MM.1S (cell line): ENCODE results near the gene HEBP2.

Experiments used
- DNase-seq: peaks from one replicate; pipeline ENCODE4 v3.0.0-alpha.2; 2015
- H2AFZ ChIP-seq: fragments of 300-600 bp; sonication (generic); 2 replicates; pipeline ENCODE4 v1.6.0; 2016; ENCODE audit warnings: antibody characterized with exemption, low read length
- H3F3A ChIP-seq: fragments of 300-600 bp; sonication (generic); 2 replicates; pipeline ENCODE4 v1.6.1; 2016; ENCODE audit warnings: mild to moderate bottlenecking, antibody characterized with exemption, low read length, moderate library complexity, mixed read lengths; ENCODE audit not compliant: insufficient read depth
- H3K27ac ChIP-seq: fragments of 300-600 bp; sonication (generic); 2 replicates; pipeline ENCODE4 v1.5.1; 2016; ENCODE audit warnings: mild to moderate bottlenecking, low read length
- H3K27me3 ChIP-seq: fragments of 300-600 bp; sonication (generic); replicated peaks from 2 replicates; pipeline ENCODE4 v1.6.0; 2016; ENCODE audit warnings: low read length; ENCODE audit not compliant: insufficient read depth
- H3K36me3 ChIP-seq: fragments of 300-600 bp; sonication (generic); replicated peaks from 2 replicates; pipeline ENCODE4 v1.6.1; 2016; ENCODE audit warnings: mild to moderate bottlenecking, low read length, mixed read lengths; ENCODE audit not compliant: insufficient read depth
- H3K4me1 ChIP-seq: fragments of 300-600 bp; sonication (generic); 2 replicates; pipeline ENCODE4 v1.6.1; 2016; ENCODE audit warnings: low read length, mixed read lengths
- H3K4me2 ChIP-seq: fragments of 300-600 bp; sonication (generic); 2 replicates; pipeline ENCODE4 v1.6.0; 2016; ENCODE audit warnings: low read depth, low read length
- H3K4me3 ChIP-seq: fragments of 300-600 bp; sonication (generic); 2 replicates; pipeline ENCODE4 v1.5.1; 2016; ENCODE audit warnings: low read length, mixed read lengths
- H3K79me2 ChIP-seq: fragments of 300-600 bp; sonication (generic); 2 replicates; pipeline ENCODE4 v1.6.1; 2016; ENCODE audit warnings: mixed run types, low read length, mixed read lengths
- H3K9ac ChIP-seq: fragments of 300-600 bp; sonication (generic); 2 replicates; pipeline ENCODE4 v1.6.1; 2016; ENCODE audit warnings: low read length, mixed read lengths
- H3K9me2 ChIP-seq: fragments of 300-600 bp; sonication (generic); replicated peaks from 2 replicates; pipeline ENCODE4 v1.6.1; 2016; ENCODE audit warnings: mild to moderate bottlenecking, low read length, mixed read lengths; ENCODE audit not compliant: insufficient read depth
- H3K9me3 ChIP-seq: fragments of 300-600 bp; sonication (generic); replicated peaks from 2 replicates; pipeline ENCODE4 v1.6.1; 2016; ENCODE audit warnings: mild to moderate bottlenecking, low read length, mixed read lengths; ENCODE audit not compliant: insufficient read depth
- H4K20me1 ChIP-seq: fragments of 300-600 bp; sonication (generic); 2 replicates; pipeline ENCODE4 v1.6.1; 2016; ENCODE audit warnings: mild to moderate bottlenecking, low read length, moderate library complexity, mixed read lengths; ENCODE audit not compliant: insufficient read depth
- EZH2 ChIP-seq: fragments of 300-600 bp; sonication (generic); optimal IDR thresholded peaks from 2 replicates; pipeline ENCODE3; 2017; ENCODE audit warnings: low read depth, mild to moderate bottlenecking, antibody characterized with exemption, low read length, mixed read lengths
- EZH2phosphoT487 ChIP-seq: fragments of 300-600 bp; sonication (generic); IDR thresholded peaks from 2 replicates; pipeline ENCODE4 v1.6.1; 2018; ENCODE audit warnings: antibody characterized with exemption, low read length
- TF ChIP-seq, protein P1 (sequence below): fragments of 300-600 bp; sonication (generic); IDR thresholded peaks from 2 replicates; pipeline ENCODE4 v1.5.1; 2016; ENCODE audit warnings: antibody characterized with exemption, low read length, mixed read lengths

HEBP2 gene

DNA sequence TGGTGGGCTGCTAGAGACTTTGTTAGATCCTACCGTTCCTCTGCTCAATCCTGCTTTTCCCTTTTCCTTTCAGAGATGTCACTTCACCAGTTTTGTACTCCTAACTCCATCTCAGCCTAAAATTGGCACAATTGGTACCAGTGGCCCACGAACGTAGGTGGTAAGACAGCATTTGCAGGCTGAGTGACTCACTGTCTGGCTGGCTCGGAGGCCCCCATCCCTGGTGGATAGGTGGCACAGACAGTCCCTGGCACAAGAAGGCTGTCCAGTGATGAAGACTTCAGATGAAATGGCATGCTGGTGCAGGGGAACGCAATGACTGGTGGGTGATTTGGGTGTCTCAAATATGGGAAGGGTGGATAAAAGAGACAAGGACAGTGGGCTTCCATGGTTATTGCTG lies 11.1 kb downstream of the HEBP2 start:
- no peaks in the 10 kb centered on the region for H3K4me1 ChIP-seq
- no peak overlapping the region for H3K4me2 ChIP-seq
- H3K79me2 ChIP-seq = no peaks in the 10 kb centered on the region
- H3K9me3 ChIP-seq = no peaks in the 10 kb centered on the region
- no peak overlapping the region for H3K27ac ChIP-seq
- H3K27me3 ChIP-seq = no peaks in the 10 kb centered on the region
- H3K9me2 ChIP-seq = no peaks in the 10 kb centered on the region
- no peaks in the 10 kb centered on the region for H4K20me1 ChIP-seq
- TF ChIP-seq, protein P1, sequence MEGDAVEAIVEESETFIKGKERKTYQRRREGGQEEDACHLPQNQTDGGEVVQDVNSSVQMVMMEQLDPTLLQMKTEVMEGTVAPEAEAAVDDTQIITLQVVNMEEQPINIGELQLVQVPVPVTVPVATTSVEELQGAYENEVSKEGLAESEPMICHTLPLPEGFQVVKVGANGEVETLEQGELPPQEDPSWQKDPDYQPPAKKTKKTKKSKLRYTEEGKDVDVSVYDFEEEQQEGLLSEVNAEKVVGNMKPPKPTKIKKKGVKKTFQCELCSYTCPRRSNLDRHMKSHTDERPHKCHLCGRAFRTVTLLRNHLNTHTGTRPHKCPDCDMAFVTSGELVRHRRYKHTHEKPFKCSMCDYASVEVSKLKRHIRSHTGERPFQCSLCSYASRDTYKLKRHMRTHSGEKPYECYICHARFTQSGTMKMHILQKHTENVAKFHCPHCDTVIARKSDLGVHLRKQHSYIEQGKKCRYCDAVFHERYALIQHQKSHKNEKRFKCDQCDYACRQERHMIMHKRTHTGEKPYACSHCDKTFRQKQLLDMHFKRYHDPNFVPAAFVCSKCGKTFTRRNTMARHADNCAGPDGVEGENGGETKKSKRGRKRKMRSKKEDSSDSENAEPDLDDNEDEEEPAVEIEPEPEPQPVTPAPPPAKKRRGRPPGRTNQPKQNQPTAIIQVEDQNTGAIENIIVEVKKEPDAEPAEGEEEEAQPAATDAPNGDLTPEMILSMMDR = no peak
- TF ChIP-seq EZH2phosphoT487 (no peak), EZH2 (no peak)
- H3F3A ChIP-seq = no peaks in the 10 kb centered on the region
- H3K9ac ChIP-seq = no peak overlapping the region
- no peaks in the 10 kb centered on the region for H3K36me3 ChIP-seq
- DNase-seq = no peak
- H2AFZ ChIP-seq = no peak overlapping the region
- H3K4me3 ChIP-seq = no peak overlapping the region

DNA sequence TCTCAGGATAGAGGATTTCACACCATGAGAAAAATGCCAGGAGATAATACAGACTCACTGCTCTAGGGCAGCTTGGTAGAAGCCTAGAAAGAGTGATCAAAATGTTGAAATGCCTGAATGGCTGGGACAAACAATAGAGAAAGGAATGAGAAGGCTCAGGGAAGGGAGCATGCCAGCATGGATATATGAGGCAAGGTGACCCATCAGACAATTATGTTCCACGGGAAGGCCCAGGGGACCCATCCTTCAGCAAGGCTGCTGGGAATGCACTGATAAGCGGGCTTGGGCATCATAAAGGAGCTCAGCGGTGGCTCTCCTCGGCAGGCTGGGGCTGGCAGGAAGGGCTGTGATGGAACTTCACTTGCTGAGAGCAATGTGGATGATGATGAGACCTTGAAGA lies 12.2 kb downstream of the HEBP2 start:
- Histone ChIP-seq H3K79me2 (no peaks in the 10 kb centered on the region), H3K36me3 (no peaks in the 10 kb centered on the region), H4K20me1 (no peaks in the 10 kb centered on the region), H3K9me3 (no peaks in the 10 kb centered on the region), H3K4me1 (no peaks in the 10 kb centered on the region), H3K4me3 (no peak overlapping the region), H3K9ac (no peak overlapping the region), H3K4me2 (no peak overlapping the region), H3K27ac (no peak overlapping the region), H3K27me3 (no peaks in the 10 kb centered on the region), H2AFZ (no peak overlapping the region), H3F3A (no peaks in the 10 kb centered on the region), H3K9me2 (no peaks in the 10 kb centered on the region)
- TF ChIP-seq EZH2phosphoT487 (no peak), EZH2 (no peak)
- TF ChIP-seq, protein P1 = no peak
- no peak for DNase-seq

DNA sequence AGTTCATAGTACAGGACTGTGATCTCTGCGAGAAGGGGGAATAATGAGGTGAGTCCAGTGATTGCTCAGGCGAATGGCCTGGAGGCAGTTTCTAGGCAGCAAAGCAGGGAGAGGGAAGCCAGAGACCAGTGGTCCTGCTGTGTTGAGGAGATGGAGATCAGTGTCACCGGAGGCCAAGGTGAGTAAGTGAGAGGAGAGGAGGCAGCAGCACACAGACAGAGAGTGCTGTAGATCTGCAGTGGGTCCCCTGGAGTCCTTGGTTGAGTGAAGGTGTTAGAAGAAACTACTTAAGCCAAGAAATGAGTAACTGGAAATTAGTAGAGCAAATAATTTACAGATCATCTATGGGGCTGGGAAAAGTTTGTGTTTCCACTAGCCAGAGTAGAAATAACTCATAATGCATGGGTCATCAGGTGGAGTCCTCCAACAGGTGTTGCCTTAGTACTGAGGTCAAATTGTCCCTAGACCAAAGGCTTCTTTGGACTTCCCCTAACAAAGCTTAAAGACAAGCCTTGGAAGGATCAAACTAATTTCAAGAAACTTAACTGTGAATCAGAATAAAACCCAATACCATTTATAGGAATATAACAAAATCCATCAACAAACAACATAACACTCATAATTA lies 13.6 kb downstream of the HEBP2 start:
- DNase-seq = no peak
- Histone ChIP-seq H2AFZ (no peak overlapping the region), H3K27ac (no peak overlapping the region), H3K4me2 (no peak overlapping the region), H3K27me3 (no peaks in the 10 kb centered on the region), H3K9me3 (no peaks in the 10 kb centered on the region), H3K4me1 (no peaks in the 10 kb centered on the region), H3K4me3 (no peak overlapping the region), H3K9me2 (no peaks in the 10 kb centered on the region), H3K79me2 (no peaks in the 10 kb centered on the region), H3K36me3 (no peaks in the 10 kb centered on the region), H3F3A (no peaks in the 10 kb centered on the region), H3K9ac (no peak overlapping the region), H4K20me1 (no peaks in the 10 kb centered on the region)
- no peak for TF ChIP-seq EZH2phosphoT487
- TF ChIP-seq EZH2 = no peak
- TF ChIP-seq, protein P1 = no peak
